Body of pancreas (tissue), 4 donors: ENCODE data around the gene MTERF4. TPM values are rescaled to one million over a fixed set of nuclear protein-coding genes. Genes with fewer than 3 reads are reported as not detected.
A peak's percentile ranks its signal among the peaks of the same experiment; 100 is the strongest.

ENCODE experiments used
- ATAC-seq: fragments of 150-250 bp; one replicate; pipeline ENCODE4 v1.9.1; 2016
- DNase-seq, 4 donors: peaks; one replicate each; pipeline ENCODE4 v3.0.0-alpha.2; 2019
- H3K27ac ChIP-seq, 4 donors: fragments of 200-600 bp; sonication (generic); 1 replicate in 3 of 4; 2 replicates in 1 of 4; pipeline versions ENCODE4 v1.5.1 to v1.6.1; 2016 to 2019; ENCODE audit warnings: mild to moderate bottlenecking in 1 of 4, mixed read lengths in 1 of 4, moderate library complexity in 1 of 4
- H3K27me3 ChIP-seq, 2 donors: fragments of 200-600 bp; sonication (generic); one replicate each; pipeline ENCODE4 v1.6.0; 2016; ENCODE audit warnings: mild to moderate bottlenecking in 1 of 2
- H3K36me3 ChIP-seq, 2 donors: fragments of 200-600 bp; sonication (generic); replicated peaks in 1 of 2; 2 replicates each; pipeline ENCODE4 v1.5.1; 2016; ENCODE audit warnings: low read depth in 2 of 2; ENCODE audit not compliant: insufficient read depth in 1 of 2
- H3K4me1 ChIP-seq: fragments of 200-600 bp; sonication (generic); one replicate; pipeline ENCODE4 v1.6.0; 2016
- H3K4me3 ChIP-seq, 2 donors: fragments of 200-600 bp; sonication (generic); 1 replicate in 1 of 2; 2 replicates in 1 of 2; pipeline ENCODE4 v1.5.1; 2016 to 2019
- H3K9me3 ChIP-seq, 3 donors: fragments of 200-600 bp; sonication (generic); 1 replicate in 2 of 3; 2 replicates in 1 of 3; pipeline ENCODE4 v1.5.1; 2016
- POLR2A ChIP-seq, 3 donors: fragments of 450-650 bp; IDR thresholded peaks; one replicate each; pipeline ENCODE4 v1.6.1; 2016; ENCODE audit warnings: antibody characterized with exemption in 3 of 3, mild to moderate bottlenecking in 2 of 3
- WGBS, 2 donors: methylation state at CpG; one replicate each; pipeline ENCODE4 v1.1.5; 2017; 5-methylcytosine and 5-hydroxymethylcytosine counted together
- intact Hi-C: fragments of 100-400 bp; cut with DNase I; formaldehyde crosslinking; loops from one replicate; pipeline ENCODE4 v1.15.1; 2023
- total RNA-seq, 2 donors: library from RNA; depleted of rRNA; stranded (reverse); fragments of >200 nt; gene quantifications; one replicate each; pipeline ENCODE4 v1.1.0, GENCODE V29; 2016
- TF ChIP-seq, protein P1 (sequence below), 7 experiments: fragments of 450-650 bp in 4 of 7; fragments of 200-600 bp in 3 of 7; sonication (generic) in 3 of 7; IDR thresholded peaks; one replicate each; pipeline ENCODE4 v1.5.1; 2016 to 2019; ENCODE audit warnings: antibody characterized with exemption in 7 of 7

MTERF4 gene
- total RNA-seq, 2 donors from 2014 or later = 17.1 to 39.2 TPM

- Histone ChIP-seq H3K27me3 (no peaks in the 10 kb centered on the region), H3K27ac (peak overlapping the region in 2 of 4 donors; percentile 8 to 43), H3K4me3 (no peak overlapping the region), H3K36me3 (peaks cover 0 to 23% of the 10 kb centered on the region in 2 donors), H3K4me1 (no peaks in the 10 kb centered on the region), H3K9me3 (no peaks in the 10 kb centered on the region)
- ATAC-seq = no peak
- intact Hi-C loops = no loop called here
- no peak for DNase-seq
- TF ChIP-seq, protein P1, sequence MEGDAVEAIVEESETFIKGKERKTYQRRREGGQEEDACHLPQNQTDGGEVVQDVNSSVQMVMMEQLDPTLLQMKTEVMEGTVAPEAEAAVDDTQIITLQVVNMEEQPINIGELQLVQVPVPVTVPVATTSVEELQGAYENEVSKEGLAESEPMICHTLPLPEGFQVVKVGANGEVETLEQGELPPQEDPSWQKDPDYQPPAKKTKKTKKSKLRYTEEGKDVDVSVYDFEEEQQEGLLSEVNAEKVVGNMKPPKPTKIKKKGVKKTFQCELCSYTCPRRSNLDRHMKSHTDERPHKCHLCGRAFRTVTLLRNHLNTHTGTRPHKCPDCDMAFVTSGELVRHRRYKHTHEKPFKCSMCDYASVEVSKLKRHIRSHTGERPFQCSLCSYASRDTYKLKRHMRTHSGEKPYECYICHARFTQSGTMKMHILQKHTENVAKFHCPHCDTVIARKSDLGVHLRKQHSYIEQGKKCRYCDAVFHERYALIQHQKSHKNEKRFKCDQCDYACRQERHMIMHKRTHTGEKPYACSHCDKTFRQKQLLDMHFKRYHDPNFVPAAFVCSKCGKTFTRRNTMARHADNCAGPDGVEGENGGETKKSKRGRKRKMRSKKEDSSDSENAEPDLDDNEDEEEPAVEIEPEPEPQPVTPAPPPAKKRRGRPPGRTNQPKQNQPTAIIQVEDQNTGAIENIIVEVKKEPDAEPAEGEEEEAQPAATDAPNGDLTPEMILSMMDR (IDR thresholded peaks at IDR 0.05) = no peak
- TF ChIP-seq POLR2A (IDR thresholded peaks at IDR 0.05) = no peak
- WGBS, 2 donors = 74 to 82% methylated on average over 20 of the region's 20 CpGs
Measured at GRCh38 chr2:241088791-241089732, 13.0 kb downstream of the MTERF4 start.

DNA sequence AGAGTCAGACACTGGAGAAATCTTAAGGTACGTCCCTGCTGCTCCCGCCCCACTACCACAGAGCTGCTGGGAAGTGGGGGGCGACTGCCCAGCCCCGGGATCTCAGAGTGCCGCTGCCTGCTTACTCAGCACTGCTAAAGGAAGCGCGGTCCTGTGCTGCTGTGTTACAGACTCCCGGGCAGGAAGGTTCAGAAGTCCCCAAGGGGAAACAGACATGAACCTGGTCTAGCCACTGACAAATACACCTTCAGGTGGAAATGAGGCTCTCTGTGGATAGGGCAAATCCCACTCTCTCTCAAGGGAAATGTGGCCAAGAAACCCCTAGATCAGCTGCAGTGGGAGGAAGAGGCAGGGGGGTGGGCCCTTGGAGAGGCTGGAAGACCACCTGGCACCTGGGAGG, 13.7 kb downstream of the MTERF4 start:
- intact Hi-C loops = no loop called here
- TF ChIP-seq POLR2A (IDR thresholded peaks at IDR 0.05) = no peak
- TF ChIP-seq, protein P1 (IDR thresholded peaks at IDR 0.05) = no peak
- Histone ChIP-seq H3K4me1 (no peaks in the 10 kb centered on the region), H3K36me3 (peaks cover 0 to 23% of the 10 kb centered on the region in 2 donors), H3K9me3 (no peaks in the 10 kb centered on the region), H3K27ac (peak overlapping the region in 2 of 4 donors; percentile 8 to 43), H3K27me3 (no peaks in the 10 kb centered on the region), H3K4me3 (no peak overlapping the region)
- 80 to 95% methylated on average over 7 to 8 of the region's 8 CpGs for WGBS, 2 donors
- no peak for ATAC-seq
- DNase-seq = no peak

DNA sequence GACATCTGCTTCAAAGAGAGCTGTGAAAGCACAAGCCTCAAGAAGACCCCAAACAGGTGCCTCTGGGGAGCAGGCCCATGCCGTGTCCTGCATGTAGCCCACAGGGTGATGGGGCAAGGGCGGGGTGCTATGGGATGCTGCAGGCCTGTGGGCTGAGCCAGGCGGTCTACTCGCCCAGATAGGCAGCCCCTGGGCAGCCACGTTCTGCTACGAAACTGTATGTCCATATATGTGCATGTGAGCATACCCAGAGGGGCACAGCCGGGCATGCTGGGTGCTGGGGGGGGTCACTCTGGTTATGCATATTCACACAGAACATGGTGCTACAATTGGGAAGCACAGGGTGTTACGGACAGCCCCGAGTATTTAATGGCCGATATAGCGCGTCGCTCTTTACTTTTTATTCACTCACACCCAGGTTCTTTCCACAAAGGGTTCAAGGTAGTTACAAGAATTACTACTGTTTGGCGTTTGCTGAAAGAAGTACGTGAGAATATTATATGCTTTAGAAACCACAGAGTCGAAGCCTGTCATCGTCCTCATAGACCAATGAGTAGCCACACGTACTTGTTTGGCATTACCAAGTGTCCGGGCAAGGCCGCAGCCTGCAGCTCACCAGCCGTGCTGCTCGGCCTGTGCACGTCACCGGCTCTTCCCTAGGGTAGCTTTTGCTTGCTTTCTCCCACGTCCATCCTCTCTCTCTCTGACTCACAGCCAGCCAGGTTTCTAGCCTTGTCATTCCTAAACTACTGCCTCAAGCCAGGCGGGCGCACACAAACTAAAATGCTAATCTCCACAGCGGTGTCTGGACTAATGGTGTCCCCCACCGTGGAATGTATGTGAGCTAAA, 14.4 kb downstream of the MTERF4 start:
- H3K4me1 ChIP-seq = no peaks in the 10 kb centered on the region
- no peak for DNase-seq
- H3K27me3 ChIP-seq = no peaks in the 10 kb centered on the region
- H3K36me3 ChIP-seq = peaks cover 0 to 23% of the 10 kb centered on the region in 2 donors
- H3K4me3 ChIP-seq = no peak overlapping the region
- TF ChIP-seq, protein P1 (IDR thresholded peaks at IDR 0.05) = no peak
- TF ChIP-seq POLR2A (IDR thresholded peaks at IDR 0.05) = no peak
- intact Hi-C loops = no loop called here
- no peaks in the 10 kb centered on the region for H3K9me3 ChIP-seq
- H3K27ac ChIP-seq = no peak overlapping the region
- WGBS, 2 donors = 91 to 94% methylated on average over 27 to 29 of the region's 29 CpGs
- no peak for ATAC-seq

- intact Hi-C loops = no loop called here
- TF ChIP-seq POLR2A (IDR thresholded peaks at IDR 0.05) = no peak
- no peaks in the 10 kb centered on the region for H3K4me1 ChIP-seq
- H3K27me3 ChIP-seq = no peaks in the 10 kb centered on the region
- no peak overlapping the region for H3K27ac ChIP-seq
- H3K36me3 ChIP-seq = peaks cover 0 to 18% of the 10 kb centered on the region in 2 donors
- 95 to 98% methylated on average over 4 of the region's 4 CpGs for WGBS, 2 donors
- H3K9me3 ChIP-seq = no peaks in the 10 kb centered on the region
- ATAC-seq (no peak), DNase-seq (no peak)
- H3K4me3 ChIP-seq = no peak overlapping the region
Measured at GRCh38 chr2:241084856-241085444, 17.1 kb downstream of the MTERF4 start.

DNA sequence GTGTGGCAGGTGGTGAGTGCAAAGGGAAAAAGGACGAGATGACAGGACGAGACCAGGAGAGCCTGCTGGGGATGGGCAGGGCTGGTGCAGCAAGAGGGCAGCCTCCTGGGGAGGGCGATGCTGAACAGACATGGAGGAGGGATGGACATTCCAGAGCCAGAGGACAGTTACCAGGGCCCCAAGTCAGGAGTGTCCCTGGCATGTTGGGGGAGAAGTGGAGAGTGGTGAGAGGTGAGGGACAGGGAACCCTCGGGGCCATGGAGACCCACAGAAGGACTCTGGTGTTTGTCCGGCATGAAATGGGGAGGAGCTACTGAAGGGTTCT, 19.0 kb downstream of the MTERF4 start:
- intact Hi-C loops = no loop called here
- 85 to 89% methylated on average over 5 of the region's 5 CpGs for WGBS, 2 donors
- TF ChIP-seq, protein P1 (IDR thresholded peaks at IDR 0.05) = no peak
- no peak for TF ChIP-seq POLR2A (IDR thresholded peaks at IDR 0.05)
- no peak for DNase-seq
- no peak overlapping the region for H3K4me3 ChIP-seq
- H3K36me3 ChIP-seq = peaks cover 0 to 14% of the 10 kb centered on the region in 2 donors
- no peaks in the 10 kb centered on the region for H3K9me3 ChIP-seq
- no peak for ATAC-seq
- H3K4me1 ChIP-seq = no peaks in the 10 kb centered on the region
- no peak overlapping the region for H3K27ac ChIP-seq
- H3K27me3 ChIP-seq = no peaks in the 10 kb centered on the region
